NCI-H69 (cell line): ENCODE measurements around the gene FAM20C.
"Not testable (repeated sequence)": the region's sequence is repeated elsewhere in the genome, so short reads cannot be mapped to it uniquely, and the experiment has no call there.

Experiments
- DNase-seq: peaks from one replicate; lab custom pipeline; 2025; lab: John Stamatoyannopoulos, UW

The FAM20C gene

GRCh38 chr7:192701-193480, 520 bp downstream of the FAM20C start:
- DNase-seq: no peak

DNA sequence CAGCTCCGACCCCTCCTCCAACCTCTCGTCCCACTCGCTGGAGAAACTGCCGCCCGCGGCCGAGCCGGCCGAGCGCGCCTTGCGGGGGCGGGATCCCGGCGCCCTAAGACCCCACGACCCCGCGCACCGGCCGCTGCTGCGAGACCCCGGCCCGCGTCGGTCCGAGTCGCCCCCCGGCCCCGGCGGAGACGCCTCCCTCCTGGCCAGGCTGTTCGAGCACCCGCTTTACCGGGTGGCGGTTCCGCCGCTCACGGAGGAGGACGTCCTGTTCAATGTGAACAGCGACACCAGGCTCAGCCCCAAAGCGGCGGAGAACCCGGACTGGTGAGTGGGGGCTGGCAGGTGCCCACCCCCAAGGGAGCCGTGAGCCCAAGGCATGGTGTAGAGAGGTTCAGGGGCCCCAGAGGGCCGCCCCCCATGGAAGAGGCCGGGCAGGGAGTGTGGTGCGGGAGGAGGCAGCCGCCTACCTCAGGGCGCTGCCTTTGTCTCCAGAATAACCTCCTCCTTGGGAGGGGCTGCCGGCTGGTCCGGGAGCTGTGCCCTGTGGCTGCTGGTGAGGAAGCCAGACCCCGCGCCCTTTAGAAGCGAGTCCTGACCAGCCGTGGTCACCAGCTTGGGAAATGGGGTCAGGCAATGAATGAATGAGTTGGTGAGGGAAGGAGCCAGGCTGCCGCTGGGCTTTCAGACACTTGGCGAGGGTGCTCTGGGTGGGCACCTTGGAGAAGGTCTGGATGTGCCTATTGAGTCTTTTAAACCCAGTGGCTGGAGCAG, 1.3 kb downstream of the FAM20C start:
- DNase-seq: no peak

DNA sequence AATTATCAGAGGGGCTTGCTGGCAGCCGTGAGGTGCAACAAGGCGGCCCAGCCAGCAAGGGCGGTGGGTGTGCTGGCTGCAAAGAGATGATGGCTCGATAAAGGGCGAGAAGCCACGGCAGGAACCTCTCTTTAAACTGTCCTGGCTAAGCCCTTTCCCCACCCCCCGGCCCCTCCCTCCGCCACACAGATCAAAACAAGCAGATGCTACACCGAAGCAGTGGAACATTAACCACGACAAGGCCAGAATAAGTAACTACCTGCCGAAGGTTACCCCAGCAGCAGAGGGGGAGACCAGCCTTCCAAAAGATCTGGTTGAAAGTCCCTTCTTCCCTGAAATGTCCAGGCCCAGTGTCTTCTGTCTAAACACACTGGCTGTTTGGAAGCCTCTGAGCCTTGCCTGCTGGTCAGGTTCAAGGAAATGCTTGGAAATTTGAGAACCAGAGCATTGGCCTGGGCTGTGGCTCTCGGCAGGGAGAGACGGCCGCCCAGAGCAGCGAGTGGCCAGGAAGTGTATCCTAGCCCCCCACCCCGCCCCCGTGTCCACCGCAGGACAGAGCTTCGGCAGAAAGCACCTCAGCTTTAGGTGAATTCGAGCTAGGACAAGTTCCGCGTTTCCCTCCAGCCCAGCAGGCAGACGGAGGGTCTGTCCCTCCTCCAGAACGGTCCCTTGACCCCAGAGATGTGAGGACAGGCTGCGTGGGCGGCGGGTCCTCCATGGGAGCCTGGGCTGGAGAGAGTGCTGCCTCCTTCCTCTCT, 2.1 kb downstream of the FAM20C start:
- DNase-seq: no peak

GRCh38 chr7:195010-195829, 2.8 kb downstream of the FAM20C start:
- DNase-seq: no peak

DNA sequence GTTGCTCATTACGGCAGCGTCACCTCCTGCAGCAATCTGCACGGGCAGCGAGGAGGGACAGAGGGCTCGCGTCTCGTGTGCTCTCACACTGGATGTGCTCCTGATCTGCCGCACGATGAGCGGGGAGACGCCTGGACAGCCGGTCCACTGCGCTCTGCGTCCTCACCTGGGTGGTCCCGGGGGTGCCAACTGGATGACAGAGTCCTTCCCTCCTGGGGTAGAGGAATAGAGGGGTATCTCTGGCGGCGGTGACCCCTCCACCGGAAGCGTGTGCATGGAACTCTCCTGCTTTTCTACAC, 3.4 kb downstream of the FAM20C start:
- DNase-seq: no peak

DNA sequence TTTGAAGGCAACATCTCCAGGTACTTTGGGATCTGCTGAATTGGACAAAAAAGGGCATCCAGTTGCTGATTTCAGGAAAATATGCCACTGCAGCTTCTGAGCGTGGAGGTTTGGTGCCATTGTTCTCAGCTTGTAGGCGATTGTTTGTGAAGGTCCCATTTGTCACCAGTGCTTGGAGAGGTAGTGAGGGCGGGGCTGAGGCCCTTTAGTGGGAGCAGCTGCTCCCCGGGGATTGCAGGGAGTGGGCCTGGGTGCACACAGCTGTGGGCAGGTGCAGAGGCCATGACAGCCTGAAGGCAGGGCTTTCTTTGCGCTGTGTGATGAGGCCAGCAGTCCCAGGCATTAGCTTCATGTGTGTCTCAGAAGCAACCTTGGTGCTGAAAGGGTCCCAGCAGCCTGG, 3.9 kb downstream of the FAM20C start:
- DNase-seq: no peak

DNA sequence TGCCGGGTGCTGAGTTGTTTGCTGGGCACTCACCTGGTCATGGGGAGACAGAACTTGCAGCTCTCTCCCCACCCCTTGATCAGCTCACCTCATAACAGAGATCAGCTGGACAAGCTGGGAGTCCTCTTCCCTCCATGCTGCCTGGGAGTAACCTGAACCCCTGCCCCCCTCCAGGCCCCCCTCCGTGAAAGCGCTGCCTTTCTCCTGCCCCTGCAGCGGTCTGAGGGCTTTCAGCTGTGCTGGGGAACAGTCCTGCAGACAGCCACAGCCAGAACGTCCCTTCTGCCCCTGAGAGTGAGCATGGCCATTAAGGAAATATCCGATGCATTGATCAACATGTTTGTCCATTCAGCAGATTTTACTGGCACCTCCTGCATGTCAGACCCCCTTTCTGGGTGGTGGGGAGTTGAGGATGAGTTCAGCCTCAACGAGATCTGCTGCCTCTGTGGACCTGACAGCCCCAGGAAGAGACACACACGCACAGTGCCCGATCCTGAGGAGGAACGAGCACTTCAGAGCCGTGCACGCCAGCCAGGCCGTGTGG, 4.5 kb downstream of the FAM20C start:
- no peak for DNase-seq

GRCh38 chr7:197413-198335, 5.3 kb downstream of the FAM20C start:
- no peak for DNase-seq

DNA sequence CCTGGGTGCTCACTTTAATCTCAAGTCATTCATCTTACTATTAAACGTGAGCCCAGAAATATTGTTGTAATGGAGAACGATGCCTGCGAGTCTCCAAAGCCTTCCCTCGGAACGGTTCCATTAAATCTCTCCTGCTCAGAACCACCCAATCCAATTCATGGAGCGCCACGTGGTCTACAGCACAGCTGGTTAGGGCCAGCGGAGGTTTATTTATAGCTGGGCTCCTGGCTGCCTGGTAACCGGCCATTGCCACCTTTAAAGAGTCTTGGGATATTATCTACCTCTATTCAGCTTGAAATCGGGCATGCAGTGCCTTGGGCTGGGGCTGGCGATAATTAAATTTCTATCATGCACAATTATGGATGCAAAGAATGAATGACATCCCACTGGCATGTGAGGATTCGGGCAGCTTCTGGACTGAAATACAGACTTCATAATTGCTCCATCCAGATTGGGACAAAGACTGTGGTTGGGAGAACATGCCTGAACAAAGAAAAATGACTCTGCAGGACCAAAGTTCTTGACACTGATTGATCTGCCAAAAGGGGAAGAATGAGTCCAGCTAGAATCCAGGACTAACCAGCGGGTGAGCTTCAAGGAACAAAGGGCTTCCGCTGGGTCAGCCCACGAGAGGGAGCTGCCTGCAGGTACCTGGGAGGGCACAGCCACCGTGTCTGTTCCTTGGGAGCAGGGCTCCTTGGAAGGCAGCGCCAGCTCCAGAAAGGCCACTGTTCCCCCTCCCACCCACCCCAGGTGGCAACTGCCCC, 7.3 kb downstream of the FAM20C start:
- no peak for DNase-seq

DNA sequence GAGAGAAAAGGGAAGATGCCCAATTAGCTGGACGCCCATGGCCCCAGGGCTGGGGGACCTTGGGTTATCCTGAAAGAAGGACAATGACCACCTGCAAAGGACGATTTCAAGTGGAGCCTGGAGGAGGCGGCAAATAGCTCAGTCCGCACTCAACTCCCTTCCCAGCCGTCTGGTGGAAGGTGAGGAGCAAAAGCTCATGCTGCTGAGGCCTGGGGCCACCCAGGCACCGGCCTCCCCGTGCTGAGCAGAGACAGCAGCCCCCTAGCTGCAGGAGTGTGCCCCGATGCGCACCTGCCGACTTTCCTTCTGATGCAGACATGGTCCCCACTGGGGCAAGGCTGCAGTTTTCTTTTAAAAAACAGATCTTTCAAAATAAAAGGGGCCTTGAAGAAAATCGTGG, 7.9 kb downstream of the FAM20C start:
- no peak for DNase-seq

GRCh38 chr7:200704-201103, 8.3 kb downstream of the FAM20C start:
- DNase-seq: no peak

DNA sequence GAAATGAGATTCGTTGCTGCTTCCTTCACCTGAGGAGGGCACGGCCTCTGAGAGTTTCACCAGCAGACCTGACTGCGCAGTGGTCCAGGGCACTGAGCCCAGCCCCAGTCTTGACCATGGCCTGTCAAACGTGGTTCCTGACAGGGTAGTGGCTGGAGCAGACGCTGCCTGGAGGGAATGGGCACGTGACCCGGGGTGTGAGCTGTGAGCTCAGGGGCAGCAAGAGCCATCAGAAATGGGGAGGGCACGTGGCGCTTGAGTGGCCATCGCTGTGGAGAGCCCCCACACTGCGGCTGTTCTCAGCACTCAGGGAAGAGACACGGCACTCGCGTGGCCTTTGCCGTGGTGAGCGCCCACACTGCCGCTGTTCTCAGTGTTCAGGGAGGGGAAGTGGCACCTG, 12.0 kb downstream of the FAM20C start:
- DNase-seq: no peak

GRCh38 chr7:205115-206010, 13.0 kb downstream of the FAM20C start:
- no peak for DNase-seq

- not testable (repeated sequence) for DNase-seq
Observed at GRCh38 chr7:206351-206750, 14.0 kb downstream of the FAM20C start.

GRCh38 chr7:207418-208129, 15.2 kb downstream of the FAM20C start:
- no peak for DNase-seq

GRCh38 chr7:208130-208673, 15.8 kb downstream of the FAM20C start:
- DNase-seq: no peak

DNA sequence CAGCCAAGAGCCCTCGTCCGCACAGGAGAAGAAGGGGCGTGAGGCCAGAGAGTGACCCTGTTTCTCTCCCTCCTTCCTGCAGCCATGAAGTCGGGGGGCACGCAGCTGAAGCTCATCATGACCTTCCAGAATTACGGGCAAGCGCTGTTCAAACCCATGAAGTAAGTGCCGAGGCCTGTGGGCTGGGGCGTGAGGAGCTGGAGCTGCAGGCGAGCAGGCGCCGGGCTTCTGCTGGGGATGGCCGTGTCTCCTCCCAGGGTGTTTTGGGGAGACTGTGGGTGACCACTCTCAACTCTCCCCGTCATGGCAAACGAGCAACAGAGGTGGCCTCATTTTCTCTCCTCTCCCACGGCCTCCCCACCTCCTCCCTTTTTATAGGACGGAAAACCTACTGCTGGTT, 16.4 kb downstream of the FAM20C start:
- no peak for DNase-seq

GRCh38 chr7:209416-209815, 17.0 kb downstream of the FAM20C start:
- DNase-seq: no peak
